ENCODE measurements around the gene ARHGAP25.

Gene ARHGAP25, protein sequence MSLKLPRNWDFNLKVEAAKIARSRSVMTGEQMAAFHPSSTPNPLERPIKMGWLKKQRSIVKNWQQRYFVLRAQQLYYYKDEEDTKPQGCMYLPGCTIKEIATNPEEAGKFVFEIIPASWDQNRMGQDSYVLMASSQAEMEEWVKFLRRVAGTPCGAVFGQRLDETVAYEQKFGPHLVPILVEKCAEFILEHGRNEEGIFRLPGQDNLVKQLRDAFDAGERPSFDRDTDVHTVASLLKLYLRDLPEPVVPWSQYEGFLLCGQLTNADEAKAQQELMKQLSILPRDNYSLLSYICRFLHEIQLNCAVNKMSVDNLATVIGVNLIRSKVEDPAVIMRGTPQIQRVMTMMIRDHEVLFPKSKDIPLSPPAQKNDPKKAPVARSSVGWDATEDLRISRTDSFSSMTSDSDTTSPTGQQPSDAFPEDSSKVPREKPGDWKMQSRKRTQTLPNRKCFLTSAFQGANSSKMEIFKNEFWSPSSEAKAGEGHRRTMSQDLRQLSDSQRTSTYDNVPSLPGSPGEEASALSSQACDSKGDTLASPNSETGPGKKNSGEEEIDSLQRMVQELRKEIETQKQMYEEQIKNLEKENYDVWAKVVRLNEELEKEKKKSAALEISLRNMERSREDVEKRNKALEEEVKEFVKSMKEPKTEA

DNA sequence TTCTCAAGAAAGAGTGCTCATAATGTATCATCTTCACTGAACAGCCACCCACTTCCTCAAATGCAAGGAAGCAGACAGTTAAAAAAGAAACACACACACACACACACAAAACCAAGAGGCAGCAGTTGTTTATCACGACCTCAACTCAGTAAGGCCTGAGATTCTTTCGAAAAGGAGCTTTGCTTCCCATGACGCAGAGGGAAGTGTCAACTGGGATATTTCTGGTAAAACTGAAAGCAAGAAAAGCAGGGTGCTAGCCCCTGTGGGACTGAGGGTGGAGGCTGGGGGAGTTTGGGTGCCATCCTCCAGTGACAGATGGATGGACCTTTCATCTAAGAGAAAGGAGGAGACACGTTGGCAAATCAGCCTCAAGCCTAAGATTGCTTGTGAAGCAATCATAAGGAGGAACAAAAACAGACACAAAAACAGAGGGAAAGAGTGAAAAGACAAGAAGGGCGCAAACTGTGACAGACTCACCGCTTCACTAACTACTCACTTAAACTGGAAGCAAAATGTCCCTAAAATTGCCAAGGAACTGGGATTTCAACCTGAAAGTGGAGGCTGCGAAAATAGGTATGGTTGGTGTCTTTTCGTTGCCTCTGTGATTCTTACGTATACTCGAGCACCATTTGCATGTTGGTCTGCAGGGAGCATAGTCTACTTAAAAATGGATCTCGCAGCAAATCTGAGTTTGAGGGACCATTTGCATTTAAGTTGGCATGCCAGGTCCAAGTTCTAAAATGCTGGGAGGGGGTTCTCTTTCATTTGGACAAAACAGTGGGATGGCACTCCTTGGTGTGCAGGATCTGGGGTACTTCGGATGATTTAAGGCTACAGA, at the start of gene ARHGAP25:
Gene ARHGAP25 (plus strand): TSS at position 124 of the 838 bp plus-strand sequence. CDS start 389 bp downstream, at position 513.
- DNase-seq (ENCODE audit: low spot score), result peak; percentile 75

GRCh38 chr2:68686178-68686577, 48.4 kb upstream of the ARHGAP25 start:
- no peak for DNase-seq (ENCODE audit: low spot score)

DNA sequence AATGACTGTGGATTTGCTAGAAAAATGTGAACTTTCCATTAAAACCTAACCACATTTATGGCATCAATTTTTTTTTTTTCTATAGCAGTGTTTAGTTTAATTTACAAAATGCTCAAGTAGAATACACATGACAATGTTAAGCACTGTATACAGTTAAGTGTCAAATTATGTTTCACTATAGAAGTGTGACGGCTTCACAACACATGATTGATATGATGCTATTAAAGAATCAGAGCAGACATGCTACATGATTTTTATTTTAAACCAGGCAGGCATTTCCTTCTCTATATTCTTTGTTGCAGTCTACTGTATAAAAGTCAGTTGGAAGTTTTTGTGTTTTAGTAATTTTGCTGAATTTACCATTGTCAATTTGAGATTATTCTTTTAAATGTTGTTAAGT, 47.6 kb upstream of the ARHGAP25 start:
- no peak for DNase-seq (ENCODE audit: low spot score)

DNA sequence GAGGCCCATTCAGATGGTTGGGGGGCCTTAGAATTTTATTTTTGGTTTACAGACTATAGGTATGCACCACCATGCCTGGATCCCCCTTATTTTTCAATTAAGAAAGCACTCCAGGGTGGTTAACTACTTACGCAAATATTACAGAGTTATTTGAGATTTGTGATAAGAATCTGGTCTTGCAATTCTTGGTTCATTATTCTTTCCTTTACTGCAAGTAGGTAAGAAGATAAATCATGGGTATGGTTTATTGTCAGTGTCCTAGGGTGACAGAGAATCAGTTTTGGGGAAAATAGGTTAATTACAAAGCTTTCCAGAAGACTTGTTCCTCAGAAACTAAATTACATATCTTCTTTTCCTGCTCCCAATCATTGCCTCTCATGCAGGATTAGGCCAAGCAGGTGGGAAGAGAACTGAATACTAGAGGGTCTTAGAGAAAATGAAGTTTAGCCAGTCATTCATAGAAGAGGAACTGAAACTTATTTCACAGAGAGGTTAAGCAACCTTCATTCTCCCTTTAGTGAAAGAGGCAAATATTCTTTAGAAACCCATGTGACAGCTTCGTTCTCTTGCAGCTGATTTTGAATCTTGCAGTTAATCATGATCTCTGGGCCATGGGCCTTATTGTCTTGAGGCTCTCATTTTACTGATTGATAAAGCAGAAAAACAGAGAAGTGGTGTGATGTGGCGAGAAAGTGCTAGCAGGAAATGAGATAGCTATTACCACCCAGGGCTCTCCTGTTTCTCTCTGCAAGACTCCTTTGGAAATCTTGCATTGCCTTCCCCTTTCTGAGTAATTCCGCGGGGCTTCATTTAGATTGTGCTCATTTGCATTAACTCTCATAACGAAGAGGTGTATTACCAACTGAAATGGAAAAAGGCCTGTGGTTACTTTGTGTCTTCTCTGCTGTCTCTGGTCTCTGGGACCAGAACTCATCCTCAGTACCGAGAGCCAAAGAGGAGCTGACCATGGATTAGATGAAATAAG, 44.8 kb upstream of the ARHGAP25 start:
- no peak for DNase-seq (ENCODE audit: low spot score)

DNA sequence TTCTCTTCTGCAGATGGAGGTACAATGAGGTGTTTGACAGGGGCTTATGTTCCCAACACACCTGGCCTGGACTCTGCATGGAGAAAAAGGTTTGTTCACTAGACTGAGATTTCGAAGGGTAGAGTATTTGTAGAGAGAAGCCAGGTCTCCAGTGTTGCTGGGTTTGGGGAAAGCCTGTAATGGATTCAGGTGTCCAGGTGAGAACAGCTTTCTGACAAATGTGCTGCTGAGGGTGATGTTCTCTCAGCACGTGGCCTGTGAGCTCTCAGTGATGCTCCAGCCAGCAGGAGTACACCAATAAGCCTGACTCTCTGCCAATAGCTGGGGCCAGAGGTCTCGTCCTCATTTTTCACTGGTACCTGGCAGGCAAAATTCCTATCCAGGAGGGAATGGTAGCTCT, 43.8 kb upstream of the ARHGAP25 start:
- no peak for DNase-seq (ENCODE audit: low spot score)

DNA sequence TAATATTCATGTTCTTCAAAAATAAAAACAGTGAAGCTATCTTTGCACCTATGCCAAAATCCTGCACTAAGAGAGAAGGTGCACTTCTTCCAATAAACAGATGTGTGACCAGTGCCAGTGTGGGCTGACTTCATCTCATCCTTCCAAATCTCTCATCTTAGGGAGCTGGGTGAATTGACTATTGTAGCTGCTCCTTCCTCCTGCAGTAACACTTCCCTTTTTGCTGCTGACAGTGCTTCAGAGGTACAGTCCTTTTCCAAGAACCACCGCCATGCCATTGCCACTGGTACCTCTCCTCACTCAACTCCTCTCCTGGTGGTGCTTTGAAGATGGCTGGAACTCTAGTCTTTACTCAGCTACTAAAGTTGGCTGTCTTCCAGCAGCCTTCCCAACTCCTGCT, 42.1 kb upstream of the ARHGAP25 start:
- no peak for DNase-seq (ENCODE audit: low spot score)

GRCh38 chr2:68693951-68694350, 40.7 kb upstream of the ARHGAP25 start:
- DNase-seq (ENCODE audit: low spot score), result no peak

DNA sequence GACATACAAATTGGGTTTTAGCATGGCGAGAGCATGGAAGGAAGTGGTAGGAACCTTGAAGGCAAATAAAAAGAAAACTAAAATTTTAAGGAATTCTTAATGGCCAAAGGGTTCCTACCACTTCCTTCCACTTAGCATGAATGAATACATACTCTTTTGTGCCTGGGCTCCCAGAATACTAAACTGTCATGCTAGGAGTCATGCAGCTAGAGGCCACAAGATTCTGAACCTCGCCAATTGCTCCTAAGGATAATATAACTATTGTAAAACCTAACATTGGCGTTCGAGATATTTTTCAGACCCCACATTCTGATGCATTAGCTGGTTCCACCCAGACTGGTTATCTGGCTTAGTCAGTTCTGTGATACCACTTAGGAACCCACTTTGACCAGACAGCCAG, 38.6 kb upstream of the ARHGAP25 start:
- DNase-seq (ENCODE audit: low spot score), result no peak

GRCh38 chr2:68696554-68696953, 38.1 kb upstream of the ARHGAP25 start:
- DNase-seq (ENCODE audit: low spot score), result no peak

DNA sequence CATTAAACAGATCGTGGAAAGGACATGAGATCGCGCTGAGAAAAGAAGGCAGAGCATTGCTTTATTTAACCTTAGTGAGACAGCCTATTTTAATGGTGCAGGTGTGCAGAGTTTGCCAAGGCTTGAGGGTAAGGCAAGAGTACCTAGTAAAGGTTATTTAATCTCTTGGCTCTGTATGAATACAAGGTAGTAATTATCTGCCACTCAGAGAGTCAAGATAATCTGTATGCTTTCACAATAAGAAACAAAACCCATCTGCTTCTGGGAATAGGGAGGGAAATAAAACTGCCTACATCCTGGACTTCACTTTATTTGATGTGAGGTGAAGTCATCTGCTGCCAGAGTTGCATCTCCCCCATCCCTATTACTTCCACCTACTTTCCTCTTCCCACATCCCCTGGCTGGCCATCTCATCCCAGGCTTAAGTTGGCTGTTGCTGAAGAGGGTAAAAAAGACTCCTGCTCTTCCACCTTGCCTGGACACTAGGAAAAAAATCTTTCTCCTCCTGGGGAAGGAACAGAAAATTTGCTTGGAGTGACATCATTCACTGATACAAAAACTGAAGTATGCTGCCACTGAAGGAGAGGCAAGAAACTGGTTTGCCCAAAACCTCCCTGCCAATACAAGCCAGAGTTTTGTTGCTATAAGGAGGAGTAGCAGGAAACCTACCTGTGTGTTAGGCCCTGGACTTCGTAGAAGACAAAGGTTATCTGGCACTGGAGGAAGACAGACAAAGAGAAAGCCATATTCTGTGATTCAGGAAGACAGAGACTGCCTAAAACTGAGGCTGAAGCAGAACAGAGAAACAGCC, 35.8 kb upstream of the ARHGAP25 start:
- no peak for DNase-seq (ENCODE audit: low spot score)

DNA sequence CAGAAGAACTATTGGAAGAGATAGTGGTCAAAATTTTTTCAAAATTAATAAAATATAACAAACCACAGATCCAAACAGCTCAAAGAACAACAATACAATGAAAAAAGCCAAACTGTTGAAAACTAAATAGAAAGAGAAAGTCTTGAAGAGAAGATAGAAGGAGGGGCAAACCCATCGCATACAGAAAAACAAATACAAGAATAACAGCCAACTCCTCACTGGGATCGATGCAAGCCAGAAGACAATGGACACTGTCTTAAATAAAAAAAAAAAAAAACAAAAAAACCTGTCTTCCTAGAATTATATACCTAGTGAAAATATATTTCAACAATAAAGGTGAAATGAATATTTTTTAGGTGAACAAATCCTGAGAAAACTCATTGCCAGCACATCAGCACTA, 34.1 kb upstream of the ARHGAP25 start:
- no peak for DNase-seq (ENCODE audit: low spot score)

DNA sequence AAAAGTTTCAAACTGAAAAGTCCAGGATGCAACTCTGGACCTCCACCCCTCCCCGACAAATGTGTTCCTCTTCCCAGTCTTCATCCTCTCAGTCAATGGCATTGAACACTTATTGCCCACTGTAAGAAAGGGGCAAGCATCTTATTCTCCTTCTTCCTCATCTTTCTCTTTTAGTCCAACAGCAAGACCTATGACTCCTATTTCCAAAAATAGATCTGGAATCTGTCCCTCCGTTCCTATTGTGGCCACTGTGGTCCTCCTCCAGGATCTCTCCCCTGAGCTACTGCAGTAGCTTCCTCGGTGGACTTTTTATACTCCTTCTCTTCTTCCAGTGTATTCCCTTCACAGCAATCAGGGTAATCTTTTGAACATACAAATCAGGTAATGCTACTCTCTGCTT, 28.0 kb upstream of the ARHGAP25 start:
- no peak for DNase-seq (ENCODE audit: low spot score)

GRCh38 chr2:68708629-68709028, 26.0 kb upstream of the ARHGAP25 start:
- DNase-seq (ENCODE audit: low spot score), result no peak

GRCh38 chr2:68709421-68709911, 25.1 kb upstream of the ARHGAP25 start:
- peak; percentile 48 for DNase-seq (ENCODE audit: low spot score)

- no peak for DNase-seq (ENCODE audit: low spot score)
Observed at GRCh38 chr2:68710336-68710735, 24.3 kb upstream of the ARHGAP25 start.

GRCh38 chr2:68710756-68711155, 23.9 kb upstream of the ARHGAP25 start:
- DNase-seq (ENCODE audit: low spot score), result no peak

DNA sequence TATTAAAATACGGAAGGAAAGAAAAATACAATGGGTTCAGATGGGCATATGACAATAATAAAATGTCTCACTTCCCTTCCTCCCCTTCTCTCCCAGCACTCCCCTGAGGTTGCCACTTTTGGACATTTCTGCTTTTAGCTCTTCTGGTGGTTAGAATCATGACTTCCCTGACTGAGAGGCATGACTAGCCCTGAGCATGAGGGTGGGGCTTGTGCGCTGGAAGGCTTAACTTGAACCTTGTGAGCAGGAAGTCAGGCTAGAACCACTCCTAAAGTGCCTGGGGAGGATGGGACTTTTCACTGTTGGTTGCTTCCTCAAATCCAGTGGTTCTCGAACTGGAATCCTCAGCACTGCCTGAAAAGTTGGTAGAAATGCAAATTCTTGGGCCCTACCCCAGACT, 19.7 kb upstream of the ARHGAP25 start:
- peak; percentile 58 for DNase-seq (ENCODE audit: low spot score)

DNA sequence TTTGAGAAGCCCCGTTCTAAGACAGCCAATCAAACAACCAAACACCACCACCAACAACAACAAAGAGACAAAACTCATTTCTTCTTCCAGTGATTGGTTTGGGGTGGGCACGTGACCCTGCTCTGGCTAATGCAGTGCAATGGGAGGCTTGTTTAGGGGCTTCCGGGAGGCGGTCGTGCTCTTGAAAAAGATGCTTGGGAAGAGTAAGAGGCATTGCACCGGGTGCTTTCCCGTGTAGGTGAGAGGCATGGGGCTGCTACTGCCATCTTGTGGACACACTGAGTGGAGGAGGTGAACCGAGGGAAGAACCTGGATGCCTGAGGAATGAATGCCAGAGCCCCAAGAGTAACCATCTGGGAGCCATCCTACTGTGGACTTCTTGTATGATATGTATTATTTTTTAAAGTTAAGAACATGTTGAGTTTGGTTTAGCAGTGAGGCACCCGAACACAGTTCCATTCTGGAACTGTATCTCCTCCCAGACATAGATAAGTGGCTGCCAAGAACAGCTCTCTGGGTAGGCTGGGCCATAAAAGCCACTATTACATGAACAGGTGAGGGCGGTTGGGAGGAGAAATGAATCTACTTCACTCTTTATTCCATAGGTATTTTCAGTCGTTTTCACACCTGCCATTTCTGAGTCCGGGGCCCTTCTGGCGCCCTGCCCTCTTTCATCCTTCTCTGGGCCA, 19.1 kb upstream of the ARHGAP25 start:
- DNase-seq (ENCODE audit: low spot score), result peak; percentile 50

GRCh38 chr2:68716604-68717304, 17.9 kb upstream of the ARHGAP25 start:
- DNase-seq (ENCODE audit: low spot score), result peak; percentile 61
